H9 (cell line): ENCODE results near the gene METRNL. TPM values are rescaled to one million over a fixed set of nuclear protein-coding genes. Genes with fewer than 3 reads are reported as not detected.

Experiments used
- DNase-seq: peaks from one replicate; pipeline ENCODE4 v3.0.0-alpha.2; 2017
- H2AFZ ChIP-seq: one replicate; pipeline ENCODE4 v1.6.1; 2013; ENCODE audit warnings: mild to moderate bottlenecking, low read length, control low read depth, moderate library complexity
- H2AK5ac ChIP-seq: 2 replicates; pipeline ENCODE4 v1.6.1; 2013; ENCODE audit warnings: low read length, control low read depth, mixed read lengths; ENCODE audit not compliant: insufficient read length
- H2BK120ac ChIP-seq: one replicate; pipeline ENCODE4 v1.6.1; 2013; ENCODE audit warnings: low read depth, mild to moderate bottlenecking, low read length, control low read depth, inconsistent platforms; ENCODE audit not compliant: poor library complexity, severe bottlenecking
- H2BK12ac ChIP-seq: 2 replicates; pipeline ENCODE4 v1.6.1; 2013; ENCODE audit warnings: low read length, control low read depth, mixed read lengths, low read depth; ENCODE audit not compliant: insufficient read length
- H2BK15ac ChIP-seq: 2 replicates; pipeline ENCODE4 v1.6.1; 2013; ENCODE audit warnings: low read depth, low read length, control low read depth
- H2BK20ac ChIP-seq: one replicate; pipeline ENCODE4 v1.6.1; 2013; ENCODE audit warnings: low read depth, mild to moderate bottlenecking, low read length, control low read depth, inconsistent platforms; ENCODE audit not compliant: poor library complexity, severe bottlenecking
- H2BK5ac ChIP-seq: 2 replicates; pipeline ENCODE4 v1.6.1; 2013; ENCODE audit warnings: low read length, control low read depth, mixed read lengths; ENCODE audit not compliant: insufficient read length
- H3K14ac ChIP-seq: 2 replicates; pipeline ENCODE4 v1.6.1; 2013; ENCODE audit warnings: low read length, control low read depth; ENCODE audit not compliant: insufficient read depth
- H3K18ac ChIP-seq: 2 replicates; pipeline ENCODE4 v1.6.1; 2013; ENCODE audit warnings: low read depth, mild to moderate bottlenecking, mixed read lengths, low read length, control low read depth; ENCODE audit not compliant: insufficient read length
- H3K23ac ChIP-seq: 2 replicates; pipeline ENCODE4 v1.6.1; 2013; ENCODE audit warnings: low read length, control low read depth, mixed read lengths, low read depth; ENCODE audit not compliant: insufficient read length
- H3K23me2 ChIP-seq: 2 replicates; pipeline ENCODE4 v1.6.1; 2013; ENCODE audit warnings: low read depth, mild to moderate bottlenecking, mixed read lengths, low read length, control low read depth; ENCODE audit not compliant: insufficient read length, poor library complexity, severe bottlenecking
- H3K27ac ChIP-seq: 2 replicates; pipeline ENCODE4 v1.5.1; 2013; ENCODE audit warnings: low read length, control low read depth, mixed read lengths, low read depth; ENCODE audit not compliant: insufficient read length
- H3K27me3 ChIP-seq: 2 replicates; pipeline ENCODE4 v1.6.1; 2013; ENCODE audit warnings: low read length, control low read depth, inconsistent platforms; ENCODE audit not compliant: insufficient read depth
- H3K4ac ChIP-seq: 2 replicates; pipeline ENCODE4 v1.6.1; 2013; ENCODE audit warnings: low read depth, mild to moderate bottlenecking, control low read depth, inconsistent platforms, low read length, moderate library complexity
- H3K4me1 ChIP-seq: 2 replicates; pipeline ENCODE4 v1.6.1; 2013; ENCODE audit warnings: low read length, control low read depth, inconsistent platforms; ENCODE audit not compliant: insufficient read depth
- H3K4me2 ChIP-seq: 2 replicates; pipeline ENCODE4 v1.6.1; 2013; ENCODE audit warnings: low read length, control low read depth, mixed read lengths; ENCODE audit not compliant: insufficient read length, insufficient read depth
- H3K56ac ChIP-seq: 2 replicates; pipeline ENCODE4 v1.6.1; 2013; ENCODE audit warnings: low read depth, mild to moderate bottlenecking, mixed read lengths, low read length, control low read depth; ENCODE audit not compliant: insufficient read length
- H3K79me1 ChIP-seq: 2 replicates; pipeline ENCODE4 v1.6.1; 2013; ENCODE audit warnings: low read depth, mild to moderate bottlenecking, moderate library complexity, low read length, control low read depth, inconsistent platforms; ENCODE audit not compliant: insufficient read depth, poor library complexity, severe bottlenecking
- H3K79me2 ChIP-seq: 2 replicates; pipeline ENCODE4 v1.6.1; 2013; ENCODE audit warnings: low read length, control low read depth, inconsistent platforms; ENCODE audit not compliant: insufficient read depth
- H3K9ac ChIP-seq: 2 replicates; pipeline ENCODE4 v1.6.1; 2013; ENCODE audit warnings: low read length, control low read depth, mixed read lengths; ENCODE audit not compliant: insufficient read length; ENCODE audit errors: extremely low read depth
- H3K9me3 ChIP-seq: one replicate; pipeline ENCODE4 v1.6.1; 2013; ENCODE audit warnings: low read depth, low read length, inconsistent platforms; ENCODE audit not compliant: control insufficient read depth
- H3T11ph ChIP-seq: one replicate; pipeline ENCODE4 v1.6.1; 2013; ENCODE audit warnings: mild to moderate bottlenecking, low read length, control low read depth, inconsistent platforms
- H4K20me1 ChIP-seq: one replicate; pipeline ENCODE4 v1.6.1; 2013; ENCODE audit not compliant: control insufficient read depth, insufficient read length, insufficient read depth
- H4K5ac ChIP-seq: 2 replicates; pipeline ENCODE4 v1.6.1; 2013; ENCODE audit warnings: low read depth, mild to moderate bottlenecking, mixed read lengths, low read length, control low read depth; ENCODE audit not compliant: insufficient read length
- H4K8ac ChIP-seq: replicated peaks from 2 replicates; pipeline ENCODE4 v1.6.1; 2013; ENCODE audit warnings: low read length, control low read depth, mixed read lengths, low read depth; ENCODE audit not compliant: insufficient read length
- H4K91ac ChIP-seq: 2 replicates; pipeline ENCODE4 v1.6.1; 2013; ENCODE audit warnings: low read depth, mild to moderate bottlenecking, moderate library complexity, mixed read lengths, low read length, control low read depth; ENCODE audit not compliant: insufficient read length
- H3K27ac Mint-ChIP-seq, 3 experiments: 2 replicates in 2 of 3; 3 replicates in 1 of 3; pipeline ENCODE4 v1.8.0; 2020 to 2021; ENCODE audit warnings: mixed read lengths in 3 of 3, mild to moderate bottlenecking in 1 of 3, moderate library complexity in 1 of 3
- H3K27me3 Mint-ChIP-seq: 2 replicates; pipeline ENCODE4 v1.8.0; 2021; ENCODE audit warnings: low read depth, mild to moderate bottlenecking, moderate library complexity, mixed read lengths
- H3K36me3 Mint-ChIP-seq, 3 experiments: 2 replicates in 2 of 3; 3 replicates in 1 of 3; pipeline ENCODE4 v1.8.0; 2020 to 2021; ENCODE audit warnings: low read depth in 3 of 3, mixed read lengths in 3 of 3; ENCODE audit not compliant: insufficient read depth in 1 of 3
- H3K4me1 Mint-ChIP-seq, 2 experiments: 2 replicates each; pipeline ENCODE4 v1.8.0; 2020; ENCODE audit warnings: mixed read lengths in 2 of 2
- H3K4me3 Mint-ChIP-seq, 2 experiments: 2 replicates in 1 of 2; 3 replicates in 1 of 2; pipeline ENCODE4 v1.8.0; 2020 to 2021; ENCODE audit warnings: mild to moderate bottlenecking in 2 of 2, mixed read lengths in 2 of 2, moderate library complexity in 1 of 2
- H3K9me3 Mint-ChIP-seq, 2 experiments: 2 replicates in 1 of 2; 3 replicates in 1 of 2; pipeline ENCODE4 v1.8.0; 2020; ENCODE audit warnings: mild to moderate bottlenecking in 2 of 2, mixed read lengths in 2 of 2, moderate library complexity in 1 of 2
- WGBS: extraction: QIAGEN DNeasy Blood & Tissue Kit; methylation state at CpG from one replicate; pipeline ENCODE4 v1.1.7; 2013; ENCODE audit warnings: missing lambda C conversion rate, low lambda C conversion rate, mixed read lengths; ENCODE audit not compliant: insufficient read length; ENCODE audit errors: extremely low coverage; 5-methylcytosine and 5-hydroxymethylcytosine counted together
- total RNA-seq: library from RNA; stranded (reverse); gene quantifications from 2 replicates; pipeline ENCODE4 v1.2.1, GENCODE V29; 2021
- TF ChIP-seq, protein P1 (sequence below): fragments of 200-600 bp; sonication (generic); conservative IDR thresholded peaks from 3 replicates; pipeline ENCODE4 v1.8.0; 2021; ENCODE audit warnings: antibody characterized with exemption, mild to moderate bottlenecking

METRNL gene
- total RNA-seq, 1 experiment from 2014 or later: 21.4 TPM

DNA sequence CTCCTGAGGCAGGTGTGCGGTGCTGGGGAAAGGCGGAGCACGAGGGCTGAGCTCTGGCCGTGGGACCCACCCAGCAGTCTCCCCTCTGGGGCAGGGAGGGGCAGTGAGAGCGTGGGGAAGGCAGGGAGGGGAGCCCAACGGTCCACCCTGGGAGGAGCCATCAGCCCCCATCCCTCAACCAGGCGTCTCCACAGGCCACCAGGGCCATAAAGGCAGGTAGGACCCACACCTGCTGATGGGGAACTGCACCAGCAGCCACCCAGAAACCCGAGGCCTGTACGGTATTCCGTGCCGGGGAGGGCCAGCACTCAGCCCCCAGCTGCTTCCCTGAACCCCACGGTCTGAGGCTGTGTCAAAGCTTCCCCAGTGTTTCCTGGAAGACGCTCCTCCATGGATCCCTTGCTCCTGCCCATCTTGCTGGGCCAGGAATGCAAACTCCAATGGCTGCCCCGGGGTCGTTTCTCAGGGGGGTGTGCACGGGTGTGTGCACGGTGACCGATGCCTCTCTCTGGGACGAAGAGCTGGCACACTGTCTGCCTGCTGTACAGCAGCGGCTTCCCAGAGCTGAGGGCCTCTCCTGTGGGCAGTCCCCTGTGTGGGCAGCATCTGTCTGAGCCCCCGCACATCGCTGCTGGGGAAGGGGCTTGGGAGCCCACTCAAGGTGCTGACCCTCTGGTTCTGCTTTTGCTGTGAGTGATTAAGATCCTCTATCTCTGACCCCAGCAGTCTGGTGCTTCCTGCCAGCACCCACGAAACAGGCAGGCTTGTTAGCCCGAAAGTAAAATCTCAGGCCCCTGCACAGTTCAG, 17.2 kb upstream of the METRNL start:
- no peak overlapping the region for H2AK5ac ChIP-seq
- TF ChIP-seq, protein P1, sequence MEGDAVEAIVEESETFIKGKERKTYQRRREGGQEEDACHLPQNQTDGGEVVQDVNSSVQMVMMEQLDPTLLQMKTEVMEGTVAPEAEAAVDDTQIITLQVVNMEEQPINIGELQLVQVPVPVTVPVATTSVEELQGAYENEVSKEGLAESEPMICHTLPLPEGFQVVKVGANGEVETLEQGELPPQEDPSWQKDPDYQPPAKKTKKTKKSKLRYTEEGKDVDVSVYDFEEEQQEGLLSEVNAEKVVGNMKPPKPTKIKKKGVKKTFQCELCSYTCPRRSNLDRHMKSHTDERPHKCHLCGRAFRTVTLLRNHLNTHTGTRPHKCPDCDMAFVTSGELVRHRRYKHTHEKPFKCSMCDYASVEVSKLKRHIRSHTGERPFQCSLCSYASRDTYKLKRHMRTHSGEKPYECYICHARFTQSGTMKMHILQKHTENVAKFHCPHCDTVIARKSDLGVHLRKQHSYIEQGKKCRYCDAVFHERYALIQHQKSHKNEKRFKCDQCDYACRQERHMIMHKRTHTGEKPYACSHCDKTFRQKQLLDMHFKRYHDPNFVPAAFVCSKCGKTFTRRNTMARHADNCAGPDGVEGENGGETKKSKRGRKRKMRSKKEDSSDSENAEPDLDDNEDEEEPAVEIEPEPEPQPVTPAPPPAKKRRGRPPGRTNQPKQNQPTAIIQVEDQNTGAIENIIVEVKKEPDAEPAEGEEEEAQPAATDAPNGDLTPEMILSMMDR: no peak

More for the DNA sequence above, 17.2 kb upstream of the METRNL start:
- no CpG with 5 or more reads among the region's 24 CpGs for WGBS
- Mint-ChIP-seq H3K9me3 (peaks cover 0 to 2% of the 10 kb centered on the region in 2 experiments; a peak in 1 of 5 replicates), H3K27me3 (peaks cover 2% of the 10 kb centered on the region), H3K4me1 (no peaks in the 10 kb centered on the region), H3K4me3 (no peak overlapping the region), H3K27ac (no peak overlapping the region), H3K36me3 (peaks cover 0 to 1% (median 0%) of the 10 kb centered on the region in 3 experiments; a peak in 1 of 7 replicates)
- H3K27ac ChIP-seq: no peak overlapping the region
- H4K20me1 ChIP-seq: no peaks in the 10 kb centered on the region
- no peak overlapping the region for H2AFZ ChIP-seq
- H4K5ac ChIP-seq: no peak overlapping the region
- no peaks in the 10 kb centered on the region for H3K23me2 ChIP-seq
- no peak overlapping the region for H3T11ph ChIP-seq
- no peak overlapping the region for H3K18ac ChIP-seq
- no peak overlapping the region for H4K91ac ChIP-seq
- no peak overlapping the region for H3K4ac ChIP-seq
- no peak overlapping the region for H3K23ac ChIP-seq
- H3K9ac ChIP-seq: no peak overlapping the region
- H3K79me2 ChIP-seq: no peaks in the 10 kb centered on the region
- peak; percentile 31 for DNase-seq
- no peak overlapping the region for H2BK5ac ChIP-seq
- H3K56ac ChIP-seq: no peak overlapping the region
- H3K14ac ChIP-seq: no peak overlapping the region
- H3K79me1 ChIP-seq: no peaks in the 10 kb centered on the region
- H3K27me3 ChIP-seq: no peaks in the 10 kb centered on the region
- H3K4me1 ChIP-seq: no peaks in the 10 kb centered on the region
- H2BK12ac ChIP-seq: no peak overlapping the region
- no peak overlapping the region for H2BK120ac ChIP-seq
- H2BK15ac ChIP-seq: no peak overlapping the region; the same call in 1 of the 2 replicates
- H3K4me2 ChIP-seq: no peak overlapping the region
- H4K8ac ChIP-seq: no peak overlapping the region
- H2BK20ac ChIP-seq: no peak overlapping the region
- H3K9me3 ChIP-seq: no peaks in the 10 kb centered on the region
